Activated naive CD4-positive, alpha-beta T cell treated with anti-CD3 and anti-CD28 coated beads, Interleukin-2, amount 10 ng/mL, durations not matched to agents 7 days and 5 days (primary cell): Measurements from ENCODE around the gene DERL3.
A peak's percentile ranks its signal among the peaks of the same experiment; 100 is the strongest.

Experiments used
- CTCF ChIA-PET: fragments of 350-600 bp; sonication (Branson Sonifier 250); formaldehyde crosslinking; loops from one replicate; lab custom pipeline; 2021; ENCODE audit warnings: antibody characterized with exemption; lab: Charles Lee
- DNase-seq: peaks from one replicate; pipeline ENCODE4 v3.0.0-alpha.2; 2020
- H3K27ac Mint-ChIP-seq: one replicate; pipeline ENCODE4 v1.8.0; 2021; ENCODE audit warnings: mild to moderate bottlenecking, moderate library complexity, mixed read lengths
- H3K27me3 Mint-ChIP-seq: one replicate; pipeline ENCODE4 v1.8.0; 2021; ENCODE audit warnings: mild to moderate bottlenecking, mixed read lengths
- H3K36me3 Mint-ChIP-seq: one replicate; pipeline ENCODE4 v1.8.0; 2021; ENCODE audit warnings: mixed read lengths
- H3K4me1 Mint-ChIP-seq: one replicate; pipeline ENCODE4 v1.8.0; 2021; ENCODE audit warnings: mixed read lengths
- H3K4me3 Mint-ChIP-seq: one replicate; pipeline ENCODE4 v1.8.0; 2021; ENCODE audit warnings: mild to moderate bottlenecking, moderate library complexity, mixed read lengths
- H3K9me3 Mint-ChIP-seq: one replicate; pipeline ENCODE4 v1.8.0; 2021; ENCODE audit warnings: mixed read lengths

The DERL3 gene

GRCh38 chr22:23793326-23793725 is 45.5 kb downstream of the DERL3 start:
- Mint-ChIP-seq H3K27ac (no peak overlapping the region), H3K9me3 (no peaks in the 10 kb centered on the region), H3K36me3 (peaks cover 35% of the 10 kb centered on the region), H3K4me1 (peaks cover 25% of the 10 kb centered on the region), H3K4me3 (no peak overlapping the region), H3K27me3 (no peaks in the 10 kb centered on the region)
- CTCF ChIA-PET = no interaction called here
- DNase-seq = no peak

GRCh38 chr22:23791738-23792645 is 46.8 kb downstream of the DERL3 start:
- DNase-seq = no peak
- Mint-ChIP-seq H3K27ac (peak overlapping the region; percentile 13), H3K4me3 (no peak overlapping the region), H3K9me3 (no peaks in the 10 kb centered on the region), H3K36me3 (peaks cover 31% of the 10 kb centered on the region), H3K27me3 (no peaks in the 10 kb centered on the region), H3K4me1 (peaks cover 34% of the 10 kb centered on the region)
- CTCF ChIA-PET = interaction anchor here (0.9 to 1.7 kb wide), 2 partner anchors 14 to 20 kb away, joined by 3 to 5 read pairs; partner anchors contain the start of gene MMP11

GRCh38 chr22:23790819-23791737 is 47.7 kb downstream of the DERL3 start:
- CTCF ChIA-PET = interaction anchor here (1.7 kb wide), 1 partner anchor 19 kb away, joined by 5 read pairs; the partner anchor contains the start of gene MMP11
- no peaks in the 10 kb centered on the region for H3K9me3 Mint-ChIP-seq

GRCh38 chr22:23789638-23790037 is 49.2 kb downstream of the DERL3 start:
- no peak overlapping the region for H3K27ac Mint-ChIP-seq
- H3K36me3 Mint-ChIP-seq = peaks cover 21% of the 10 kb centered on the region
- H3K4me1 Mint-ChIP-seq = peaks cover 46% of the 10 kb centered on the region
- no peak for DNase-seq
- CTCF ChIA-PET = interaction anchor here (0.9 kb wide), 1 partner anchor 22 kb away, joined by 3 read pairs; the partner anchor contains the start of gene CHCHD10
- no peaks in the 10 kb centered on the region for H3K27me3 Mint-ChIP-seq
- H3K9me3 Mint-ChIP-seq = no peaks in the 10 kb centered on the region
- no peak overlapping the region for H3K4me3 Mint-ChIP-seq

More at GRCh38 chr22:23790819-23791737, 47.7 kb downstream of the DERL3 start:
- peaks cover 41% of the 10 kb centered on the region for H3K4me1 Mint-ChIP-seq
- peaks cover 24% of the 10 kb centered on the region for H3K36me3 Mint-ChIP-seq
- H3K27ac Mint-ChIP-seq = no peak overlapping the region
- no peak for DNase-seq
- H3K4me3 Mint-ChIP-seq = no peak overlapping the region
- no peaks in the 10 kb centered on the region for H3K27me3 Mint-ChIP-seq

- CTCF ChIA-PET = interaction anchor here (0.9 kb wide), 1 partner anchor 21 kb away, joined by 3 read pairs; the partner anchor contains the start of gene CHCHD10
- peaks cover 21% of the 10 kb centered on the region for H3K36me3 Mint-ChIP-seq
- H3K27ac Mint-ChIP-seq = no peak overlapping the region
- H3K4me1 Mint-ChIP-seq = peaks cover 51% of the 10 kb centered on the region
- no peaks in the 10 kb centered on the region for H3K27me3 Mint-ChIP-seq
- no peak overlapping the region for H3K4me3 Mint-ChIP-seq
- no peak for DNase-seq
- no peaks in the 10 kb centered on the region for H3K9me3 Mint-ChIP-seq
Observed at GRCh38 chr22:23789121-23789520, 49.7 kb downstream of the DERL3 start.

- DNase-seq = no peak
- CTCF ChIA-PET = interaction anchor here (0.6 kb wide), 2 partner anchors 19 to 59 kb away, joined by 3 read pairs; no protein-coding TSS in a partner anchor
- Mint-ChIP-seq H3K36me3 (peaks cover 14% of the 10 kb centered on the region), H3K27ac (peak overlapping the region; percentile 96), H3K27me3 (no peaks in the 10 kb centered on the region), H3K4me3 (peak overlapping the region; percentile 89), H3K9me3 (no peaks in the 10 kb centered on the region), H3K4me1 (peaks cover 53% of the 10 kb centered on the region)
Observed at GRCh38 chr22:23787910-23788309, 50.9 kb downstream of the DERL3 start.

- H3K36me3 Mint-ChIP-seq = peaks cover 13% of the 10 kb centered on the region
- peaks cover 50% of the 10 kb centered on the region for H3K4me1 Mint-ChIP-seq
- CTCF ChIA-PET = interaction anchor here (0.6 to 1.5 kb wide), 2 partner anchors 19 to 51 kb away, joined by 3 read pairs; partner anchors contain the start of gene DERL3
- no peak for DNase-seq
- no peaks in the 10 kb centered on the region for H3K27me3 Mint-ChIP-seq
- peak overlapping the region; percentile 89 for H3K4me3 Mint-ChIP-seq
- no peaks in the 10 kb centered on the region for H3K9me3 Mint-ChIP-seq
- peak overlapping the region; percentile 96 for H3K27ac Mint-ChIP-seq
Observed at GRCh38 chr22:23787600-23787896, 51.3 kb downstream of the DERL3 start.

GRCh38 chr22:23786752-23787599 is 51.8 kb downstream of the DERL3 start, which contains the start of gene SMARCB1:
TSS of gene SMARCB1 (plus strand) at chr22:23786966. CDS start at chr22:23787170, 204 bp downstream.
- Mint-ChIP-seq H3K27ac (peak within 1 kb of the TSS; percentile 96), H3K4me3 (peak within 1 kb of the TSS; percentile 89), H3K4me1 (peaks cover 45% of the 10 kb centered on the region), H3K9me3 (no peaks in the 10 kb centered on the region), H3K36me3 (peaks cover 8% of the 10 kb centered on the region), H3K27me3 (no peaks in the 10 kb centered on the region)
- CTCF ChIA-PET = interaction anchor here (1.2 to 1.5 kb wide), 3 partner anchors 9 to 51 kb away, joined by 3 to 4 read pairs (median 3); partner anchors contain the start of gene DERL3
- peak; percentile 90 for DNase-seq

- Mint-ChIP-seq H3K27me3 (peaks cover 6% of the 10 kb centered on the region), H3K9me3 (no peaks in the 10 kb centered on the region), H3K36me3 (peaks cover 8% of the 10 kb centered on the region), H3K4me3 (peak overlapping the region; percentile 89), H3K27ac (peak overlapping the region; percentile 96), H3K4me1 (peaks cover 43% of the 10 kb centered on the region)
- DNase-seq = peak; percentile 46
- CTCF ChIA-PET = interaction anchor here (0.7 to 1.5 kb wide), 5 partner anchors 8 to 107 kb away, joined by 3 to 7 read pairs (median 3); partner anchors contain the start of gene DERL3
Observed at GRCh38 chr22:23786261-23786710, 52.5 kb downstream of the DERL3 start.
